ENCODE data around the gene REM1. TPM values are rescaled to one million over a fixed set of nuclear protein-coding genes. Genes with fewer than 3 reads are reported as not detected.

The REM1 gene
- total RNA-seq, 1 experiment from 2014 or later: not detected

DNA sequence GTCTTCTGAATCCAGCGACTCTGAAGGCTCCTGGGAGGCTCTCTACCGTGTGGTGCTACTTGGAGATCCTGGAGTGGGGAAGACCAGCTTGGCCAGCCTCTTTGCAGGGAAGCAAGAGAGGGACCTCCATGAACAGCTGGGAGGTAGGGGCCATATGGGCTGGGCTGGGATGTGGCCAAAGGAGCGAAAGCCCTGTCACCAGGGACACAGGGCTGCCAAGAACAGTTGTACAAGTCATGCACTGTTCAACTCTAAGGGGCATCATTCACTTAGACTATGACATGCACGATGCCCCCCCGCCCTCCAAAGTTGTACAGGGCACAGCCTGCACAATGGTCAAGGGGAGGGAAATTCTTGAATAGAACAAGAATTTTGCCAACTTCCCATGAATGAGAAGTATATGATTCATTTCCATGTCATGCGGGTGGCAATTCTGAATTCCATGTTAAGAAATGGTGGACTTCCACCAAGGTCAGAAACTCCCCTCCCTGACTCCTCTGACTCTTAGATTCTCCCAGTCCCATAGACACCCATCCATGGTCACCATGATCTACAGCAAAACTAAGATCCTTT lies 1.6 kb downstream of the REM1 start:
- Histone ChIP-seq H4K20me1 (ENCODE audit: insufficient read depth) (no peaks in the 10 kb centered on the region), H3K4me1 (ENCODE audit: control insufficient read depth in 1 of 2, insufficient read depth in 2 of 2, low read length in 2 of 2) (no peaks in the 10 kb centered on the region), H3K79me2 (ENCODE audit: insufficient read depth, low read length) (no peaks in the 10 kb centered on the region), H3K4me3 (replicated peaks in 1 of 2; ENCODE audit: low read depth in 1 of 2, low read length in 2 of 2) (no peak overlapping the region), H3K9me2 (ENCODE audit: insufficient read depth) (no peaks in the 10 kb centered on the region), H3K27me3 (ENCODE audit: insufficient read depth, low read length) (no peaks in the 10 kb centered on the region), H3K9ac (ENCODE audit: low read length) (no peak overlapping the region), H3K9me3 (ENCODE audit: control insufficient read depth in 1 of 2, insufficient read depth in 1 of 2, low read depth in 1 of 2, low read length in 2 of 2) (no peaks in the 10 kb centered on the region), H3K4me2 (ENCODE audit: low read length) (no peak overlapping the region), H3K27ac (ENCODE audit: low read depth, low read length) (no peak overlapping the region), H3K36me3 (ENCODE audit: control insufficient read depth in 1 of 2, insufficient read depth in 2 of 2, low read length in 2 of 2) (no peaks in the 10 kb centered on the region), H2AFZ (ENCODE audit: low read depth, low read length, poor library complexity, severe bottlenecking) (no peak overlapping the region)
- TF ChIP-seq ZBTB33 (IDR thresholded peaks at IDR 0.05; ENCODE audit: extremely low read depth, insufficient replicate concordance, low read length) (no peak), ATF3 (IDR thresholded peaks at IDR 0.05) (no peak), ZNF274 (IDR thresholded peaks at IDR 0.05; ENCODE audit: low read depth, low read length) (no peak), ZFX (IDR thresholded peaks at IDR 0.05) (no peak), SP1 (IDR thresholded peaks at IDR 0.05; ENCODE audit: low read depth) (no peak), EZH2 (IDR thresholded peaks at IDR 0.05) (no peak), FOSL1 (IDR thresholded peaks at IDR 0.05; ENCODE audit: low read depth) (no peak), RAD21 (IDR thresholded peaks at IDR 0.05; ENCODE audit: low read depth) (no peak), CTCF (IDR thresholded peaks at IDR 0.05 in 2 of 3, conservative IDR thresholded peaks at IDR 0.05 in 1 of 3; ENCODE audit: borderline replicate concordance in 1 of 3, insufficient read depth in 1 of 3, low read depth in 2 of 3, low read length in 2 of 3) (no peak), TCF7L2 (IDR thresholded peaks at IDR 0.05; ENCODE audit: borderline replicate concordance, extremely low read depth, insufficient read depth, insufficient read length) (no peak), POLR2AphosphoS5 (IDR thresholded peaks at IDR 0.05; ENCODE audit: low read depth, low read length) (no peak), SIN3A (IDR thresholded peaks at IDR 0.05; ENCODE audit: low read depth) (no peak), JUND (IDR thresholded peaks at IDR 0.05) (no peak), CBX3 (IDR thresholded peaks at IDR 0.05; ENCODE audit: low read depth) (no peak), CEBPB (IDR thresholded peaks at IDR 0.05; ENCODE audit: low read depth) (no peak), ELF1 (IDR thresholded peaks at IDR 0.05; ENCODE audit: borderline replicate concordance, low read depth) (no peak), YY1 (IDR thresholded peaks at IDR 0.05; ENCODE audit: extremely low read depth, insufficient replicate concordance, low read depth, low read length) (no peak), EGR1 (IDR thresholded peaks at IDR 0.05; ENCODE audit: low read depth) (no peak), EZH2phosphoT487 (IDR thresholded peaks at IDR 0.05; ENCODE audit: borderline replicate concordance) (no peak), MAX (IDR thresholded peaks at IDR 0.05) (no peak)
- ChIA-PET POLR2A (no interaction called here), RAD21 (ENCODE audit: low non-redundant PET in 1 of 2, low total read pairs in 2 of 2, uncharacterized antibody in 2 of 2, unreplicated experiment in 2 of 2) (no interaction called here), CTCF (interaction anchor here (0.6 kb wide), 1 partner anchor 63 kb away, joined by 5 read pairs; no protein-coding TSS in a partner anchor)
- intact Hi-C loops (cut with micrococcal nuclease): no loop called here
- DNase-seq (ENCODE audit: low read depth, low spot score) (no peak), ATAC-seq (no peak)
- no TSS peak for BruUV-seq (replicated peaks)
